Ascending aorta (tissue), 2 donors: ENCODE data around the gene SLC9B1. TPM values are rescaled to one million over a fixed set of nuclear protein-coding genes. Genes with fewer than 3 reads are reported as not detected.
"Not testable (repeated sequence)": the region's sequence is repeated elsewhere in the genome, so short reads cannot be mapped to it uniquely, and the experiment has no call there.

Experiments
- DNase-seq, 2 donors: peaks; one replicate each; pipeline ENCODE4 v3.0.0-alpha.2; 2019; ENCODE audit warnings: low spot score in 2 of 2
- H3K27ac ChIP-seq, 2 donors: fragments of 200-600 bp; sonication (generic); one replicate each; pipeline ENCODE4 v1.5.1; 2016 to 2017; ENCODE audit warnings: mild to moderate bottlenecking in 1 of 2
- H3K27me3 ChIP-seq: fragments of 200-600 bp; sonication (generic); one replicate; pipeline ENCODE4 v1.5.1; 2017
- H3K36me3 ChIP-seq, 2 donors: fragments of 200-600 bp; sonication (generic); one replicate each; pipeline ENCODE4 v1.5.1; 2016
- H3K4me1 ChIP-seq, 2 donors: fragments of 200-600 bp; sonication (generic); one replicate each; pipeline ENCODE4 v1.5.1; 2016 to 2017; ENCODE audit warnings: mild to moderate bottlenecking in 1 of 2
- H3K4me3 ChIP-seq, 2 donors: fragments of 200-600 bp; sonication (generic); one replicate each; pipeline ENCODE4 v1.5.1; 2016 to 2017; ENCODE audit warnings: mild to moderate bottlenecking in 1 of 2
- H3K9me3 ChIP-seq, 2 donors: fragments of 200-600 bp; sonication (generic); one replicate each; pipeline ENCODE4 v1.5.1; 2016
- CTCF ChIP-seq, 3 experiments: fragments of 200-600 bp in 2 of 3; fragments of 450-650 bp in 1 of 3; sonication (generic) in 2 of 3; IDR thresholded peaks; one replicate each; pipeline ENCODE4 v1.5.1; 2016 to 2019; ENCODE audit warnings: antibody characterized with exemption in 3 of 3, mild to moderate bottlenecking in 1 of 3, moderate library complexity in 1 of 3
- intact Hi-C: fragments of 100-400 bp; cut with DNase I; formaldehyde crosslinking; loops from one replicate; pipeline ENCODE4 v1.15.1; 2023
- total RNA-seq: library from RNA; depleted of rRNA; stranded (reverse); fragments of >200 nt; gene quantifications from one replicate; pipeline ENCODE4 v1.1.0, GENCODE V29; 2016

SLC9B1 gene
- total RNA-seq, 1 donor from 2014 or later, result not detected

- peaks cover 6 to 14% of the 10 kb centered on the region in 2 donors for H3K4me1 ChIP-seq
- no peak for DNase-seq
- H3K9me3 ChIP-seq, result no peaks in the 10 kb centered on the region
- TF ChIP-seq CTCF (IDR thresholded peaks at IDR 0.05), result peak; percentile 56 to 76 (median 59)
- no peaks in the 10 kb centered on the region for H3K27me3 ChIP-seq
- no peak overlapping the region for H3K4me3 ChIP-seq
- H3K36me3 ChIP-seq, result no peaks in the 10 kb centered on the region
- no peak overlapping the region for H3K27ac ChIP-seq
- intact Hi-C loops, result loop anchor here (1.0 kb wide), 2 partner anchors 389 to 559 kb away; no protein-coding TSS in a partner anchor
Measured at GRCh38 chr4:103008875-103009729, 10.4 kb downstream of the SLC9B1 start.

- no peaks in the 10 kb centered on the region for H3K27me3 ChIP-seq
- H3K9me3 ChIP-seq, result no peaks in the 10 kb centered on the region
- TF ChIP-seq CTCF (IDR thresholded peaks at IDR 0.05), result no peak
- no peak overlapping the region for H3K27ac ChIP-seq
- intact Hi-C loops, result no loop called here
- DNase-seq, result no peak
- H3K36me3 ChIP-seq, result no peaks in the 10 kb centered on the region
- no peaks in the 10 kb centered on the region for H3K4me1 ChIP-seq
- H3K4me3 ChIP-seq, result no peak overlapping the region
Measured at GRCh38 chr4:103002551-103002950, 17.0 kb downstream of the SLC9B1 start.

GRCh38 chr4:102994803-102995202 lies 24.7 kb downstream of the SLC9B1 start:
- intact Hi-C loops, result no loop called here
- H3K9me3 ChIP-seq, result no peaks in the 10 kb centered on the region
- H3K4me1 ChIP-seq, result no peaks in the 10 kb centered on the region
- H3K4me3 ChIP-seq, result no peak overlapping the region
- TF ChIP-seq CTCF (IDR thresholded peaks at IDR 0.05), result no peak
- H3K36me3 ChIP-seq, result no peaks in the 10 kb centered on the region
- no peak for DNase-seq
- H3K27ac ChIP-seq, result no peak overlapping the region
- no peaks in the 10 kb centered on the region for H3K27me3 ChIP-seq

GRCh38 chr4:102993985-102994384 lies 25.5 kb downstream of the SLC9B1 start:
- H3K27ac ChIP-seq, H3K36me3 ChIP-seq, H3K4me1 ChIP-seq, H3K27me3 ChIP-seq, H3K4me3 ChIP-seq, H3K9me3 ChIP-seq, intact Hi-C loops, DNase-seq: not testable (repeated sequence)

GRCh38 chr4:102988429-102989020 lies 31.0 kb downstream of the SLC9B1 start:
- H3K4me1 ChIP-seq, result no peaks in the 10 kb centered on the region
- H3K9me3 ChIP-seq, result no peaks in the 10 kb centered on the region
- DNase-seq, result no peak
- intact Hi-C loops, result no loop called here
- H3K4me3 ChIP-seq, result no peak overlapping the region
- H3K36me3 ChIP-seq, result no peaks in the 10 kb centered on the region
- no peak overlapping the region for H3K27ac ChIP-seq
- no peaks in the 10 kb centered on the region for H3K27me3 ChIP-seq
- TF ChIP-seq CTCF (IDR thresholded peaks at IDR 0.05), result no peak

- Histone ChIP-seq H3K4me3 (no peak overlapping the region), H3K9me3 (no peaks in the 10 kb centered on the region), H3K27me3 (no peaks in the 10 kb centered on the region), H3K27ac (no peak overlapping the region), H3K36me3 (no peaks in the 10 kb centered on the region), H3K4me1 (no peaks in the 10 kb centered on the region)
- TF ChIP-seq CTCF (IDR thresholded peaks at IDR 0.05), result no peak
- intact Hi-C loops, result no loop called here
- DNase-seq, result no peak
Measured at GRCh38 chr4:102981005-102981404, 38.5 kb downstream of the SLC9B1 start.

- H3K4me1 ChIP-seq, intact Hi-C loops, DNase-seq: not testable (repeated sequence)
Measured at GRCh38 chr4:102961813-102962212, 57.7 kb downstream of the SLC9B1 start.

More at GRCh38 chr4:102961813-102962212, 57.7 kb downstream of the SLC9B1 start:
- not testable (repeated sequence) for H3K27ac ChIP-seq, H3K4me3 ChIP-seq, H3K27me3 ChIP-seq, H3K9me3 ChIP-seq, H3K36me3 ChIP-seq
